Mucosa of descending colon (tissue), 3 donors: ENCODE results near the gene HIBCH. TPM values are rescaled to one million over a fixed set of nuclear protein-coding genes. Genes with fewer than 3 reads are reported as not detected.

Experiments
- ATAC-seq: fragments of 200-7000 bp; cut with Tn5 transposase; one replicate; pipeline ENCODE4 v1.9.1; 2020; ENCODE audit warnings: mild to moderate bottlenecking, moderate library complexity
- DNase-seq, 3 donors: peaks; one replicate each; pipeline ENCODE4 v3.0.0-alpha.2; 2020
- H3K36me3 ChIP-seq: fragments of 200-600 bp; one replicate; pipeline ENCODE4 v1.8.0; 2021; ENCODE audit warnings: low read depth, mild to moderate bottlenecking
- H3K4me1 ChIP-seq: fragments of 200-600 bp; one replicate; pipeline ENCODE4 v1.8.0; 2021; ENCODE audit warnings: low read depth, mild to moderate bottlenecking
- H3K4me3 ChIP-seq: fragments of 200-600 bp; one replicate; pipeline ENCODE4 v1.8.0; 2021; ENCODE audit warnings: mild to moderate bottlenecking
- H3K9me3 ChIP-seq: fragments of 200-600 bp; one replicate; pipeline ENCODE4 v1.8.0; 2021; ENCODE audit warnings: mild to moderate bottlenecking
- intact Hi-C, 2 donors: fragments of 100-400 bp; cut with DNase I in 1 of 2; cut with micrococcal nuclease in 1 of 2; formaldehyde crosslinking; loops; one replicate each; pipeline versions ENCODE4 v1.11.0 to v1.11.1; 2022; cut with DNase I, micrococcal nuclease
- total RNA-seq, 3 donors: library from RNA; stranded (reverse); fragmentation: NEBNext Ultra II Directional in 2 of 3; extraction: Animal tissue kit (Norgen Biotek cat#: 25700) in 2 of 3; gene quantifications; one replicate each; pipeline versions ENCODE4 v1.2.1 to v1.2.4, GENCODE V29; 2021 to 2023
- TF ChIP-seq, protein P1 (sequence below): fragments of 200-600 bp; IDR thresholded peaks from one replicate; pipeline ENCODE4 v1.8.0; 2022; ENCODE audit warnings: antibody characterized with exemption, mild to moderate bottlenecking
- donor health status: DM: no; HTN: no; CAD: no; lungs with moderate emphysema.
- donor health status: DM: no; HTN: no; CAD: no.
- donor health status: DM: no; HTN: yes; CAD: no.

The HIBCH gene
- total RNA-seq, 3 donors from 2014 or later = 46.5 to 79.3 (median 46.7) TPM

DNA sequence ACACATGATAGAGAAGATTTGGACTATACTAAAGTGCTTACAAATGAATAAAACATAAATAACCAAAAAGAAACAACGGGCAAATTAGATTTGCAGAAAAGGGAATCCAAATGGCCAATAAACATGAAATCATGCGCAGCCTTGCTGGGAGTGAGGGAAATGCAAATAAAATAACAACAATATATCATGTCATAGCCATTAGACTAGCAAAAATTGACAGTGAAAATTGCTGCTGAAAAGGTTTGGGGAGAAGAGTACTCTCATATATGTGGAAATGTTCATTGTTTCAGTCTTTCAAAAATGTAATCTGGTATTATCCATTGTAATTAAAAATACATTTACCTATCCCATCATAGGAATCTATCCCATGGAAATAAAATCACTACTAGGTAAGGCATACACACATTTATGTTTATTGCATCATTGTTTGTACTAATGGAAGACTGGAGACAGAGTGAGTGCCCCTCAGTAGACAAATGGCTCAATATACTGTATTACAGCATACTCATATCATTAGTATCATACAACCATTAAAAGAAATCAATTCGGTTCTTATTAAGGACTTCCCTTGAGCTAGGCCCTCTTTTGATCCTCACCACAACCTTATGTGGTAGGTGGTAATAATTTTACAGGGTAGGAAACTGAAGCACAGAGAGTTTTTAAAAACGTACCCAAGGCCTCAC lies 163.0 kb downstream of the HIBCH start:
- no peak for ATAC-seq
- TF ChIP-seq, protein P1, sequence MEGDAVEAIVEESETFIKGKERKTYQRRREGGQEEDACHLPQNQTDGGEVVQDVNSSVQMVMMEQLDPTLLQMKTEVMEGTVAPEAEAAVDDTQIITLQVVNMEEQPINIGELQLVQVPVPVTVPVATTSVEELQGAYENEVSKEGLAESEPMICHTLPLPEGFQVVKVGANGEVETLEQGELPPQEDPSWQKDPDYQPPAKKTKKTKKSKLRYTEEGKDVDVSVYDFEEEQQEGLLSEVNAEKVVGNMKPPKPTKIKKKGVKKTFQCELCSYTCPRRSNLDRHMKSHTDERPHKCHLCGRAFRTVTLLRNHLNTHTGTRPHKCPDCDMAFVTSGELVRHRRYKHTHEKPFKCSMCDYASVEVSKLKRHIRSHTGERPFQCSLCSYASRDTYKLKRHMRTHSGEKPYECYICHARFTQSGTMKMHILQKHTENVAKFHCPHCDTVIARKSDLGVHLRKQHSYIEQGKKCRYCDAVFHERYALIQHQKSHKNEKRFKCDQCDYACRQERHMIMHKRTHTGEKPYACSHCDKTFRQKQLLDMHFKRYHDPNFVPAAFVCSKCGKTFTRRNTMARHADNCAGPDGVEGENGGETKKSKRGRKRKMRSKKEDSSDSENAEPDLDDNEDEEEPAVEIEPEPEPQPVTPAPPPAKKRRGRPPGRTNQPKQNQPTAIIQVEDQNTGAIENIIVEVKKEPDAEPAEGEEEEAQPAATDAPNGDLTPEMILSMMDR = no peak
- Histone ChIP-seq H3K4me1 (peaks cover 13% of the 10 kb centered on the region), H3K4me3 (no peak overlapping the region), H3K36me3 (no peaks in the 10 kb centered on the region), H3K9me3 (no peaks in the 10 kb centered on the region)
- DNase-seq = no peak
- intact Hi-C loops = no loop called here

Other genes starting within 250 kb of the HIBCH start
- 10 to 100 TPM; 31.3 to 37.7 (median 36.3) TPM for gene INPP1, start 23.8 kb upstream of the HIBCH start, total RNA-seq
- gene MFSD6, start 88.5 kb upstream of the HIBCH start, total RNA-seq = 10 to 100 TPM; 58.4 to 73.2 (median 64.1) TPM
- gene NEMP2, start 214.9 kb upstream of the HIBCH start, total RNA-seq = 1 to 10 TPM; 1.7 to 4.1 (median 4.0) TPM